Adipose tissue (tissue), 3 donors: ENCODE measurements around the gene NPTX1. TPM values are rescaled to one million over a fixed set of nuclear protein-coding genes. Genes with fewer than 3 reads are reported as not detected.
A peak's percentile ranks its signal among the peaks of the same experiment; 100 is the strongest.

ENCODE experiments used
- H3K27ac ChIP-seq: one replicate; pipeline ENCODE4 v1.5.1; 2013; ENCODE audit warnings: low read depth, low read length
- WGBS, 3 donors: extraction: QIAGEN DNeasy Blood & Tissue Kit; methylation state at CpG; one replicate each; pipeline ENCODE4 v1.1.7; 2013; 5-methylcytosine and 5-hydroxymethylcytosine counted together
- polyA plus RNA-seq, 3 donors: library from polyadenylated mRNA; stranded (reverse); fragments of 200-250 nt; gene quantifications; one replicate each; pipeline ENCODE4 v1.2.3, GENCODE V29; 2013
- donor health status: healthy with polysubstance abuse.
- donor health status: Bipolar disorder and iron deficiency.
- donor health status: healthy.

Gene NPTX1
- polyA plus RNA-seq, 3 donors: 0.05 to 0.19 TPM; not detected in 1

- H3K27ac ChIP-seq: no peak overlapping the region
- 11 to 17% (median 13%) methylated on average over 14 to 16 of the region's 16 CpGs for WGBS, 3 donors
Measured at GRCh38 chr17:80468242-80468641, 8.2 kb downstream of the NPTX1 start.

GRCh38 chr17:80466188-80466705 is 10.2 kb downstream of the NPTX1 start:
- 72 to 82% (median 76%) methylated on average over 12 to 15 of the region's 15 CpGs for WGBS, 3 donors
- H3K27ac ChIP-seq: no peak overlapping the region

- 75 to 79% (median 77%) methylated on average over 20 of the region's 20 CpGs for WGBS, 3 donors
- no peak overlapping the region for H3K27ac ChIP-seq
Measured at GRCh38 chr17:80465327-80465974, 11.0 kb downstream of the NPTX1 start.

- WGBS, 3 donors: 74 to 92% (median 78%) methylated on average over 8 of the region's 8 CpGs
- no peak overlapping the region for H3K27ac ChIP-seq
Measured at GRCh38 chr17:80464486-80464885, 11.9 kb downstream of the NPTX1 start.

- H3K27ac ChIP-seq: no peak overlapping the region
- 60 to 61% (median 61%) methylated on average over 13 of the region's 13 CpGs for WGBS, 3 donors
Measured at GRCh38 chr17:80463784-80464400, 12.5 kb downstream of the NPTX1 start.

GRCh38 chr17:80461528-80462160 is 14.8 kb downstream of the NPTX1 start:
- H3K27ac ChIP-seq: no peak overlapping the region
- 53 to 66% (median 59%) methylated on average over 20 of the region's 20 CpGs for WGBS, 3 donors

GRCh38 chr17:80460429-80460834 is 16.0 kb downstream of the NPTX1 start:
- WGBS, 3 donors: 39 to 64% (median 61%) methylated on average over 8 of the region's 8 CpGs
- H3K27ac ChIP-seq: no peak overlapping the region

GRCh38 chr17:80459234-80459633 is 17.2 kb downstream of the NPTX1 start:
- 77 to 83% (median 81%) methylated on average over 11 of the region's 11 CpGs for WGBS, 3 donors

GRCh38 chr17:80458016-80458415 is 18.4 kb downstream of the NPTX1 start:
- no peak overlapping the region for H3K27ac ChIP-seq
- WGBS, 3 donors: 90 to 91% (median 90%) methylated on average over 8 of the region's 8 CpGs

More at GRCh38 chr17:80459234-80459633, 17.2 kb downstream of the NPTX1 start:
- no peak overlapping the region for H3K27ac ChIP-seq

- 54 to 75% (median 56%) methylated on average over 15 of the region's 15 CpGs for WGBS, 3 donors
- no peak overlapping the region for H3K27ac ChIP-seq
Measured at GRCh38 chr17:80457236-80457856, 19.1 kb downstream of the NPTX1 start.

- 50 to 64% (median 52%) methylated on average over 21 of the region's 21 CpGs for WGBS, 3 donors
- no peak overlapping the region for H3K27ac ChIP-seq
Measured at GRCh38 chr17:80456465-80457235, 19.8 kb downstream of the NPTX1 start.

- H3K27ac ChIP-seq: no peak overlapping the region
- 63 to 69% (median 64%) methylated on average over 4 of the region's 4 CpGs for WGBS, 3 donors
Measured at GRCh38 chr17:80455784-80456183, 20.6 kb downstream of the NPTX1 start.

- WGBS, 3 donors: 5 to 7% (median 6%) methylated on average over 20 of the region's 20 CpGs
- peak overlapping the region; percentile 75 for H3K27ac ChIP-seq
Measured at GRCh38 chr17:80455336-80455710, 21.1 kb downstream of the NPTX1 start.

GRCh38 chr17:80454557-80455335 is 21.7 kb downstream of the NPTX1 start:
- 0 to 2% (median 1%) methylated on average over 73 to 88 of the region's 88 CpGs for WGBS, 3 donors
- peak overlapping the region; percentile 75 for H3K27ac ChIP-seq

GRCh38 chr17:80453998-80454556 is 22.3 kb downstream of the NPTX1 start:
- peak overlapping the region; percentile 53 for H3K27ac ChIP-seq
- 34 to 37% (median 35%) methylated on average over 35 to 36 of the region's 36 CpGs for WGBS, 3 donors

GRCh38 chr17:80453126-80453997 is 23.0 kb downstream of the NPTX1 start:
- H3K27ac ChIP-seq: no peak overlapping the region
- WGBS, 3 donors: 64 to 87% (median 82%) methylated on average over 19 of the region's 19 CpGs
